Kidney epithelial cell (primary cell): Measurements from ENCODE around the gene CYREN. TPM values are rescaled to one million over a fixed set of nuclear protein-coding genes. Genes with fewer than 3 reads are reported as not detected.

Source experiments
- DNase-seq: peaks from one replicate; pipeline ENCODE4 v3.0.0-alpha.2; 2010; ENCODE audit warnings: low read depth
- H3K27me3 ChIP-seq: 2 replicates; pipeline ENCODE4 v1.6.0; 2011; ENCODE audit warnings: low read length; ENCODE audit not compliant: control insufficient read depth, insufficient read depth
- H3K36me3 ChIP-seq: 2 replicates; pipeline ENCODE4 v1.5.1; 2011; ENCODE audit warnings: low read length; ENCODE audit not compliant: control insufficient read depth, insufficient read depth
- H3K4me3 ChIP-seq: 2 replicates; pipeline ENCODE4 v1.5.1; 2011; ENCODE audit warnings: low read depth, mild to moderate bottlenecking, control low read depth, low read length
- CTCF ChIP-seq: IDR thresholded peaks from 2 replicates; pipeline ENCODE4 v1.5.1; 2011; ENCODE audit warnings: mild to moderate bottlenecking, moderate library complexity, low read length, control low read depth, inconsistent platforms; ENCODE audit not compliant: insufficient read depth, poor library complexity, severe bottlenecking
- total RNA-seq: library from RNA; depleted of rRNA; stranded (reverse); fragments of >200 nt; gene quantifications from 2 replicates; pipeline ENCODE4 v1.2.3, GENCODE V29; 2015

CYREN gene
- total RNA-seq, 1 donor from 2014 or later: 74.2 TPM

- Histone ChIP-seq H3K27me3 (no peaks in the 10 kb centered on the region), H3K4me3 (no peak overlapping the region), H3K36me3 (peaks cover 3% of the 10 kb centered on the region)
- DNase-seq: no peak
- no peak for TF ChIP-seq CTCF
Observed at GRCh38 chr7:135199439-135199838, 28.9 kb upstream of the CYREN start.

- peaks cover 3% of the 10 kb centered on the region for H3K36me3 ChIP-seq
- no peak for DNase-seq
- no peaks in the 10 kb centered on the region for H3K27me3 ChIP-seq
- H3K4me3 ChIP-seq: no peak overlapping the region
- TF ChIP-seq CTCF: no peak
Observed at GRCh38 chr7:135197906-135198655, 27.6 kb upstream of the CYREN start.

- Histone ChIP-seq H3K36me3 (peaks cover 4% of the 10 kb centered on the region), H3K27me3 (no peaks in the 10 kb centered on the region), H3K4me3 (no peak overlapping the region)
- TF ChIP-seq CTCF: no peak
- no peak for DNase-seq
Observed at GRCh38 chr7:135197343-135197742, 26.8 kb upstream of the CYREN start.

- TF ChIP-seq CTCF: no peak
- H3K36me3 ChIP-seq: peaks cover 6% of the 10 kb centered on the region
- no peaks in the 10 kb centered on the region for H3K27me3 ChIP-seq
- no peak for DNase-seq
- no peak overlapping the region for H3K4me3 ChIP-seq
Observed at GRCh38 chr7:135195968-135196629, 25.6 kb upstream of the CYREN start.

GRCh38 chr7:135195156-135195555 lies 24.6 kb upstream of the CYREN start:
- Histone ChIP-seq H3K4me3 (no peak overlapping the region), H3K27me3 (no peaks in the 10 kb centered on the region), H3K36me3 (peaks cover 6% of the 10 kb centered on the region)
- no peak for TF ChIP-seq CTCF
- no peak for DNase-seq
